Upper lobe of right lung (tissue), 1 donor: Measurements from ENCODE around the gene TMEM167B. TPM values are rescaled to one million over a fixed set of nuclear protein-coding genes. Genes with fewer than 3 reads are reported as not detected.
"Not testable (repeated sequence)": the region's sequence is repeated elsewhere in the genome, so short reads cannot be mapped to it uniquely, and the experiment has no call there.

ENCODE experiments used
- ATAC-seq: fragments of 200-7000 bp; cut with Tn5 transposase; one replicate; pipeline ENCODE4 v1.9.1; 2020; ENCODE audit warnings: mild to moderate bottlenecking, moderate library complexity
- DNase-seq: peaks from one replicate; pipeline ENCODE4 v3.0.0-alpha.2; 2020
- H3K27ac ChIP-seq: fragments of 200-600 bp; one replicate; pipeline ENCODE4 v1.8.0; 2022
- H3K27me3 ChIP-seq: fragments of 200-600 bp; one replicate; pipeline ENCODE4 v1.8.0; 2022; ENCODE audit warnings: mild to moderate bottlenecking
- H3K36me3 ChIP-seq: fragments of 200-600 bp; one replicate; pipeline ENCODE4 v1.8.0; 2022
- H3K4me1 ChIP-seq: fragments of 200-600 bp; one replicate; pipeline ENCODE4 v1.8.0; 2022
- H3K4me3 ChIP-seq: fragments of 200-600 bp; one replicate; pipeline ENCODE4 v1.8.0; 2022; ENCODE audit warnings: mild to moderate bottlenecking
- H3K9me3 ChIP-seq: fragments of 200-600 bp; one replicate; pipeline ENCODE4 v1.8.0; 2022
- intact Hi-C: fragments of 100-400 bp; cut with DNase I; formaldehyde crosslinking; loops from one replicate; pipeline ENCODE4 v1.11.0; 2022
- total RNA-seq: library from RNA; stranded (reverse); fragmentation: NEBNext Ultra II Directional; extraction: Animal tissue kit (Norgen Biotek cat#: 25700); gene quantifications from one replicate; pipeline ENCODE4 v1.2.1, GENCODE V29; 2021
- TF ChIP-seq, protein P1 (sequence below): fragments of 200-600 bp; IDR thresholded peaks from one replicate; pipeline ENCODE4 v1.8.0; 2022; ENCODE audit warnings: antibody characterized with exemption
- donor health status: DM: no; HTN: yes; CAD: no; lungs with severe emphysema.

The TMEM167B gene
- total RNA-seq, 1 donor from 2014 or later, result 49.7 TPM

DNA sequence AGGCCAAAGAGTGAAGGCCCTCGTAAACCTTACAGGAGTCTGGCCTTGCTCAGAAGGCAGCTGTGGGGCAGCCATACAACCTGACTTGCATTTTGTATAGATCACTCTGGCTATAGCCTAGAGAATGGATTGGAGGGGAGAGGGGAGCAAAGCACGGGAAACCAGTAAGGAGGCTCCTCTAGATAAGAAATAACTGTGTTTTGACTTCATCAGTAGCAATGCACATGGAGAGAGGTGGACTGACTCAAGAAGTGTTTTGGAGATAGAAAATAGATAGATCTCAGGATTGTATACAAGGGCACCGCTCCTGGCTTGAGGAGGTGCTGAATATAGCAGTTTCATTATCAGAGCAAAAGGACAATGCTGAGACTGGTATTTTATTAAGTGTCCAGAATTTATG, 49.8 kb downstream of the TMEM167B start:
- DNase-seq (no peak), ATAC-seq (no peak)
- no peak overlapping the region for H3K27ac ChIP-seq
- H3K9me3 ChIP-seq, result no peaks in the 10 kb centered on the region
- intact Hi-C loops, result no loop called here
- no peaks in the 10 kb centered on the region for H3K27me3 ChIP-seq
- TF ChIP-seq, protein P1, sequence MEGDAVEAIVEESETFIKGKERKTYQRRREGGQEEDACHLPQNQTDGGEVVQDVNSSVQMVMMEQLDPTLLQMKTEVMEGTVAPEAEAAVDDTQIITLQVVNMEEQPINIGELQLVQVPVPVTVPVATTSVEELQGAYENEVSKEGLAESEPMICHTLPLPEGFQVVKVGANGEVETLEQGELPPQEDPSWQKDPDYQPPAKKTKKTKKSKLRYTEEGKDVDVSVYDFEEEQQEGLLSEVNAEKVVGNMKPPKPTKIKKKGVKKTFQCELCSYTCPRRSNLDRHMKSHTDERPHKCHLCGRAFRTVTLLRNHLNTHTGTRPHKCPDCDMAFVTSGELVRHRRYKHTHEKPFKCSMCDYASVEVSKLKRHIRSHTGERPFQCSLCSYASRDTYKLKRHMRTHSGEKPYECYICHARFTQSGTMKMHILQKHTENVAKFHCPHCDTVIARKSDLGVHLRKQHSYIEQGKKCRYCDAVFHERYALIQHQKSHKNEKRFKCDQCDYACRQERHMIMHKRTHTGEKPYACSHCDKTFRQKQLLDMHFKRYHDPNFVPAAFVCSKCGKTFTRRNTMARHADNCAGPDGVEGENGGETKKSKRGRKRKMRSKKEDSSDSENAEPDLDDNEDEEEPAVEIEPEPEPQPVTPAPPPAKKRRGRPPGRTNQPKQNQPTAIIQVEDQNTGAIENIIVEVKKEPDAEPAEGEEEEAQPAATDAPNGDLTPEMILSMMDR, result no peak
- H3K4me1 ChIP-seq, result no peaks in the 10 kb centered on the region
- no peak overlapping the region for H3K4me3 ChIP-seq
- no peaks in the 10 kb centered on the region for H3K36me3 ChIP-seq

DNA sequence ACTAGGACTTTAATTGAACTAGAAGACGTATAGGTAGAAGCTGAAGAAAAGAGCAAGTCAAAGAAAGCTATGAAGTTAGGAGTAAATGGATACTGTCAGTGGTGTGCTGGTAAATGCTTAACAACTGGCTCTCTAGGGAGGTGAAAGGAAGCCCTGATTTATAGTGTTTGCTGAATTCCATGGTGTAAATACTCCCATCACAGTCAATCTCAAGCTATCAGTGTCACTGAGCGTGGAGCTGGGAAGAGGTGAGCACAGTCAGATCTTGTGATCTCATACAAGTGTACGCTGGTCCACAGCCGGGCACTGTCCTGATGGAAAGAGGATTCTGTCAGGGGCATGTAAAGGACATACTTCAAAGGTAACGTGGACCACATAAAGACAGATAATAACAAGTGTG, 51.7 kb downstream of the TMEM167B start:
- Histone ChIP-seq H3K4me1 (no peaks in the 10 kb centered on the region), H3K36me3 (no peaks in the 10 kb centered on the region), H3K27me3 (no peaks in the 10 kb centered on the region), H3K27ac (no peak overlapping the region), H3K4me3 (no peak overlapping the region), H3K9me3 (no peaks in the 10 kb centered on the region)
- intact Hi-C loops, result no loop called here
- no peak for DNase-seq
- ATAC-seq, result no peak
- TF ChIP-seq, protein P1, result no peak

DNA sequence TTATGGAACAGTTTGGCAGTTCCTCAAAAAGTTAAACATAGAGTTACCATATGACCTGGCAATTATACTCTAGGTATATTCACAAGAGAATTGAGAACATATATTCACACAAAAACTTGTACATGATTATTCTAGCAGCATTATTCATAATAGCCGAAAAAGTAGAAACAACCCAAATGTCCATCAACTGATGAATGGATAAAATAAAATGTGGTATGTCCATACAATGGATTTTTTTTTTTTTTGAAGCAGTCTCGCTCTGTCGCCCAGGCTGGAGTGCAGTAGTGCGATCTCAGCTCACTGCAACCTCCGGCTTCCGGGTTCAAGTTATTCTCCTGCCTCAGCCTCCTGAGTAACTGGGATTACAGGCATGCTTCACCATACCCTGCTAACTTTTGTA, 52.2 kb downstream of the TMEM167B start:
- H3K27ac ChIP-seq, H3K4me3 ChIP-seq, DNase-seq, ATAC-seq, H3K9me3 ChIP-seq, H3K4me1 ChIP-seq, H3K36me3 ChIP-seq, intact Hi-C loops, H3K27me3 ChIP-seq: not testable (repeated sequence)

Other genes starting within 250 kb of the TMEM167B start
- gene AKNAD1, start 233.7 kb upstream of the TMEM167B start, total RNA-seq, result 0.67 TPM
- 17.2 TPM for gene GPSM2, start 213.8 kb upstream of the TMEM167B start, total RNA-seq
- gene CLCC1, start 127.3 kb upstream of the TMEM167B start, total RNA-seq, result 35.1 TPM
- 14.7 TPM for gene WDR47, start 48.7 kb upstream of the TMEM167B start, total RNA-seq
- gene TAF13, start 14.8 kb upstream of the TMEM167B start, total RNA-seq, result 41.1 TPM
- gene ELAPOR1, start 23.4 kb downstream of the TMEM167B start, total RNA-seq, result 5.6 TPM
- gene SARS1, start 123.2 kb downstream of the TMEM167B start, total RNA-seq, result 194 TPM
- gene CELSR2, start 158.8 kb downstream of the TMEM167B start, total RNA-seq, result 7.4 TPM
- 2.9 TPM for gene PSRC1, start 192.4 kb downstream of the TMEM167B start, total RNA-seq
- gene MYBPHL, start 216.2 kb downstream of the TMEM167B start, total RNA-seq, result 3.6 TPM